C4-2B (cell line): ENCODE measurements around the gene GGA3.

Experiments used
- ZFX ChIP-seq: fragments of 450-650 bp; IDR thresholded peaks from 2 replicates; pipeline ENCODE4 v1.6.1; 2017
- TF ChIP-seq, protein P1 (sequence below): fragments of 450-650 bp; conservative IDR thresholded peaks from 2 replicates; pipeline ENCODE4 v1.5.1; 2017; ENCODE audit warnings: mild to moderate bottlenecking

- TF ChIP-seq, protein P1, sequence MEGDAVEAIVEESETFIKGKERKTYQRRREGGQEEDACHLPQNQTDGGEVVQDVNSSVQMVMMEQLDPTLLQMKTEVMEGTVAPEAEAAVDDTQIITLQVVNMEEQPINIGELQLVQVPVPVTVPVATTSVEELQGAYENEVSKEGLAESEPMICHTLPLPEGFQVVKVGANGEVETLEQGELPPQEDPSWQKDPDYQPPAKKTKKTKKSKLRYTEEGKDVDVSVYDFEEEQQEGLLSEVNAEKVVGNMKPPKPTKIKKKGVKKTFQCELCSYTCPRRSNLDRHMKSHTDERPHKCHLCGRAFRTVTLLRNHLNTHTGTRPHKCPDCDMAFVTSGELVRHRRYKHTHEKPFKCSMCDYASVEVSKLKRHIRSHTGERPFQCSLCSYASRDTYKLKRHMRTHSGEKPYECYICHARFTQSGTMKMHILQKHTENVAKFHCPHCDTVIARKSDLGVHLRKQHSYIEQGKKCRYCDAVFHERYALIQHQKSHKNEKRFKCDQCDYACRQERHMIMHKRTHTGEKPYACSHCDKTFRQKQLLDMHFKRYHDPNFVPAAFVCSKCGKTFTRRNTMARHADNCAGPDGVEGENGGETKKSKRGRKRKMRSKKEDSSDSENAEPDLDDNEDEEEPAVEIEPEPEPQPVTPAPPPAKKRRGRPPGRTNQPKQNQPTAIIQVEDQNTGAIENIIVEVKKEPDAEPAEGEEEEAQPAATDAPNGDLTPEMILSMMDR, result no peak
- TF ChIP-seq ZFX, result no peak
These were observed 30.3 kb downstream of the GGA3 start for GRCh38 chr17:75231071-75231470.
